Spinal cord (tissue), 10 donors: ENCODE data around the gene OR2S2. TPM values are rescaled to one million over a fixed set of nuclear protein-coding genes. Genes with fewer than 3 reads are reported as not detected.

Experiments
- DNase-seq, 6 donors: peaks; one replicate each; pipeline versions ENCODE4 v3.0.0 to v3.0.0-alpha.2; 2013 to 2015; ENCODE audit warnings: low spot score in 6 of 6, low read depth in 4 of 6
- H3K27ac ChIP-seq: one replicate; pipeline ENCODE4 v1.5.1; 2013; ENCODE audit warnings: low read depth, low read length, control low read depth
- H3K27me3 ChIP-seq: one replicate; pipeline ENCODE4 v1.6.1; 2013; ENCODE audit warnings: low read length; ENCODE audit not compliant: control insufficient read depth, insufficient read depth
- H3K36me3 ChIP-seq: one replicate; pipeline ENCODE4 v1.6.1; 2013; ENCODE audit warnings: low read length; ENCODE audit not compliant: control insufficient read depth, insufficient read depth
- H3K4me1 ChIP-seq: one replicate; pipeline ENCODE4 v1.6.1; 2013; ENCODE audit warnings: low read length; ENCODE audit not compliant: control insufficient read depth, insufficient read depth
- H3K4me3 ChIP-seq: one replicate; pipeline ENCODE4 v1.5.1; 2013; ENCODE audit warnings: low read depth, low read length, control low read depth
- H3K9me3 ChIP-seq: one replicate; pipeline ENCODE4 v1.6.1; 2013; ENCODE audit warnings: low read length; ENCODE audit not compliant: control insufficient read depth, insufficient read depth
- WGBS: methylation state at CpG from one replicate; pipeline ENCODE4 v1.1.5; 2013; ENCODE audit warnings: missing lambda C conversion rate; ENCODE audit not compliant: insufficient coverage; 5-methylcytosine and 5-hydroxymethylcytosine counted together
- polyA plus RNA-seq, 2 donors: library from polyadenylated mRNA; unstranded; fragments of 120-200 nt; gene quantifications; one replicate each; pipeline ENCODE4 v1.2.1, GENCODE V29; 2013; ENCODE audit not compliant: insufficient read length in 2 of 2
- total RNA-seq, 2 donors: library from RNA; depleted of rRNA in 1 of 2; stranded (reverse); fragments of 120-200 nt in 1 of 2; fragments of >200 nt in 1 of 2; gene quantifications; one replicate each; pipeline versions ENCODE4 v1.2.3 to v1.2.4, GENCODE V29; 2013 to 2014
- donor health status: healthy.

The OR2S2 gene
- total and polyA plus RNA-seq, 4 donors, result not detected

- Histone ChIP-seq H3K4me1 (peaks cover 5% of the 10 kb centered on the region), H3K4me3 (no peak overlapping the region), H3K27me3 (peaks cover 8% of the 10 kb centered on the region), H3K27ac (no peak overlapping the region), H3K9me3 (no peaks in the 10 kb centered on the region), H3K36me3 (no peaks in the 10 kb centered on the region)
- no CpG with 5 or more reads among the region's 2 CpGs for WGBS
- no peak for DNase-seq
Measured at GRCh38 chr9:35948451-35948850, 9.5 kb downstream of the OR2S2 start.

DNA sequence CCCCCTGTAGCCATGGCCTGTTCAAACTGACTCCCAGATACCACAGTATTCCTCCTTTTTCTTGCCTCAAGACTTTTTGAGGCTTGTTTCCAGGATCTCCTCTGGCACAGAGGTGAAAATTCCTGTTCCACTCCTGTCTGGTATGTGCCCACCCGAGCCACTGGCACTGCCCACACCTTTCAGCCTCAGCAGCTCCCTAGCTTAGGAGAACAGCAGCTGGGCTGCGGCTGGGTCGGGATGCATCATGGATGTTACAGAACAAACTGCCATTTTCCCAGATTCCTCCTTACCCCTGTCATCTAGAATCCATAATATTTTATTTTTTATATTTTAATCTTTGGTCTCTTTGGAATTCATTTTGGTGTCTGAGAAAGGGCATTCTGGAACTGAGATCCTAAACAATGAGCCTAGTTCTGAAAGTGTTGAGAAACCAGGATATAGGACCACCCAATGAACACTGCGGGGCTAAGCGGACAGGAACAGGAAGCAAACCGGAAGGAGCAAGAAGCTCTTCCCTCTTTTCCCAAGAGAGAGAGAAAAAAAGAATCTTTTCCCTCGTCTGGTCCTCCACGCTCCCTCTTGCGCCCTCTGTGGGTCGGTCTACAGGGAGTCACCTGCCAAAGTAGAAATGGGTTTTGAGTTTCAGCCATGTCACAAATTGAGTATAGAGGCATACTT, 12.5 kb downstream of the OR2S2 start:
- H3K4me1 ChIP-seq, result peaks cover 5% of the 10 kb centered on the region
- no peak overlapping the region for H3K27ac ChIP-seq
- peak overlapping the region; percentile 17 for H3K4me3 ChIP-seq
- WGBS, result 86% methylated on average over 1 of the region's 10 CpGs
- no peaks in the 10 kb centered on the region for H3K9me3 ChIP-seq
- H3K27me3 ChIP-seq, result peaks cover 5% of the 10 kb centered on the region
- DNase-seq, result peak; percentile 15 to 92 (median 41)
- H3K36me3 ChIP-seq, result no peaks in the 10 kb centered on the region

DNA sequence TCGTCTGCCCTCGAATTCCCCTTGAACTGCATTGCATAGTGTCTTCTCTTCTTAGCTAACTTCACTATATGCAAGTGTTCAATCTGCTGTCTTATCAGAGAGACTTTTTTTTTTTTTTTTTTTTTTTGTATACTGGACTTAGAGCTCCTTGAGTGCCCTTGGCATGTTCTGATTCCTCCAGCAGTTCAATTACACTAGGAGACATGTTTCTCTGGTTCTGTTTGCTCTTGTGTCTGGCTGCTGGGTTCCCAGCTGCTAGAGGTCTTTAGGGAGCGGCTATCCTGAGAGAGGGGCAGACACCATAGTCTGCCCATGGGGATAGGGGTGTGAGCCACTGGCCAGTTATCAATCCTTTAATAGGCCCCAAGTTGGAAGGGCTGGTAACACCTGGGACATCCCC, 13.1 kb downstream of the OR2S2 start:
- no peaks in the 10 kb centered on the region for H3K36me3 ChIP-seq
- DNase-seq, result no peak
- H3K9me3 ChIP-seq, result no peaks in the 10 kb centered on the region
- peaks cover 5% of the 10 kb centered on the region for H3K4me1 ChIP-seq
- WGBS, result 100% methylated on average over 1 of the region's 3 CpGs
- H3K27me3 ChIP-seq, result peaks cover 5% of the 10 kb centered on the region
- no peak overlapping the region for H3K27ac ChIP-seq
- no peak overlapping the region for H3K4me3 ChIP-seq

DNA sequence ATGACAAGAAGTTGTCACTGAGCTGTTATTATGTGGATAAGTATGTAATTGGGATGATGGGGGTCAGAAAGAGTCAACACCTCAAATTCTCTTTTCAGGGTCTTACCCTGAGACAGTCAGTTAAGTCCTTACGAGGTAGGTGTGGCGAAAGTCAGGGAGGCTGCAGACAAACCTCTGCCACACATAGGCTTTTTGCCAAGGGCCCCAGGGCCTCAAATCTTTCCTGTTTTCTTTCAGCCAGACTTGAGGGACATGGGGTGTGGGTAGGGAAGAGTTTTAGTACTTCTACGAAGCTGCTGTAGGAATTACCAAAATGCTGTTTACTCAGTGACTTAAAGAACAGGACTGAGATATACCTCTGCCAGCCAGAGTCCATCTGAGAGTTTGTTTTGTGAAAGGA, 13.8 kb downstream of the OR2S2 start:
- Histone ChIP-seq H3K27me3 (peaks cover 3% of the 10 kb centered on the region), H3K4me3 (no peak overlapping the region), H3K36me3 (no peaks in the 10 kb centered on the region), H3K9me3 (no peaks in the 10 kb centered on the region), H3K27ac (no peak overlapping the region), H3K4me1 (peaks cover 5% of the 10 kb centered on the region)
- DNase-seq, result no peak
- WGBS, result 92% methylated on average over 3 of the region's 3 CpGs

GRCh38 chr9:35942286-35942685, 15.7 kb downstream of the OR2S2 start:
- H3K4me3 ChIP-seq, result no peak overlapping the region
- H3K36me3 ChIP-seq, result no peaks in the 10 kb centered on the region
- H3K9me3 ChIP-seq, result no peaks in the 10 kb centered on the region
- DNase-seq, result no peak
- peaks cover 5% of the 10 kb centered on the region for H3K4me1 ChIP-seq
- WGBS, result 78% methylated on average over 2 of the region's 5 CpGs
- no peak overlapping the region for H3K27ac ChIP-seq
- no peaks in the 10 kb centered on the region for H3K27me3 ChIP-seq

DNA sequence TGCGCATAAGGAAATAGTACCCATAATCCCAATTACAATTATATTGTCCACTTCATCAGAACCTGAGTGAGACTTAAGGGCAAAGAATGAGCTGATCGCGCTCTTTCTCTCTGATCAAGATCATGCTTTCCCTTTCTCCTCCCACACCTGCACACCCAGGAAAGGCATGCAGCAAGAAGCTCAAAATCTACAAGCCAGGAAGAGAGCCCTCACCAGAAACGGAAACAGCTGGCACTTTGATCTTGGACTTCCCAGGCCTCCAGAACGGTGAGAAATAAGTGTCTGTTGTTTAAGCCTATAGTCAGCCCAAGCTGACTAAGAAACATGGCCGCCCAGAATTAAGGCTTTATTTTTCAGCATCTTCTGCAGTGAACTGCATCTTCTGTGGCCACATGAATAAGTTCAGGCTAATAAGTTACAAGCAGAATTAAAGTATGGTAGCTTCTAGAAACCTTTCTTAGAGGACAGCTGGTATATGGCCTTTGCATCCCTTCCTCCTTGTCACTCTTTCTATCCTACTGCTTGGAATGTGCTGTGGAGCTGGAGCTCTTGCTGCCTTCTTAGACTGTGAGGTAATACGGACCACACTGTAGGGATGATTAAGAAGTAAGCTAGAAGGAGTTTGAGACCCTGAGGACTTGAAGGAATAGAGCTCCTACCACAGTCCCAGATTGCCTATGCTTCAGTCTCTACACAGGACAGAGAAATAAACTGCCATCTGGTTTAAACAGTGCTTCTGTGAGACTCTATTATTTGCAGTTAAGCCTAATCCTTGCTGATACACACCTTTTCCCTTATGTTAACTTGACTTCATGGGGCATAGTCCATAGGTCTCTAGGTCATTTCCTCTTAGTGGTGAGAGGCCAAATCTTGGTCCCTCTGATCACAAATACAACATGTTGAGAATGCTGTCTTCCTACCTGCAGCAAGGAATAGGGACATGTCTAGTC, 17.2 kb downstream of the OR2S2 start:
- H3K4me1 ChIP-seq, result peaks cover 5% of the 10 kb centered on the region
- DNase-seq, result no peak
- H3K4me3 ChIP-seq, result no peak overlapping the region
- H3K36me3 ChIP-seq, result no peaks in the 10 kb centered on the region
- H3K27me3 ChIP-seq, result no peaks in the 10 kb centered on the region
- H3K27ac ChIP-seq, result no peak overlapping the region
- WGBS, result 79% methylated on average over 3 of the region's 7 CpGs
- H3K9me3 ChIP-seq, result no peaks in the 10 kb centered on the region

GRCh38 chr9:35939679-35940250, 18.2 kb downstream of the OR2S2 start:
- Histone ChIP-seq H3K4me3 (no peak overlapping the region), H3K9me3 (no peaks in the 10 kb centered on the region), H3K27ac (no peak overlapping the region), H3K27me3 (no peaks in the 10 kb centered on the region), H3K36me3 (no peaks in the 10 kb centered on the region), H3K4me1 (no peaks in the 10 kb centered on the region)
- 85% methylated on average over 4 of the region's 8 CpGs for WGBS
- no peak for DNase-seq

GRCh38 chr9:35938474-35939356, 19.2 kb downstream of the OR2S2 start:
- Histone ChIP-seq H3K4me3 (no peak overlapping the region), H3K27me3 (no peaks in the 10 kb centered on the region), H3K36me3 (no peaks in the 10 kb centered on the region), H3K4me1 (no peaks in the 10 kb centered on the region), H3K9me3 (no peaks in the 10 kb centered on the region), H3K27ac (no peak overlapping the region)
- no peak for DNase-seq
- 89% methylated on average over 5 of the region's 10 CpGs for WGBS

- H3K4me1 ChIP-seq, result no peaks in the 10 kb centered on the region
Measured at GRCh38 chr9:35937227-35937626, 20.7 kb downstream of the OR2S2 start.

More at GRCh38 chr9:35937227-35937626, 20.7 kb downstream of the OR2S2 start:
- no peak overlapping the region for H3K4me3 ChIP-seq
- no peaks in the 10 kb centered on the region for H3K36me3 ChIP-seq
- H3K27ac ChIP-seq, result no peak overlapping the region
- 67% methylated on average over 1 of the region's 2 CpGs for WGBS
- no peaks in the 10 kb centered on the region for H3K9me3 ChIP-seq
- DNase-seq, result no peak
- H3K27me3 ChIP-seq, result no peaks in the 10 kb centered on the region
